ENCODE results near the gene NRP2.
A peak's percentile ranks its signal among the peaks of the same experiment; 100 is the strongest.

NRP2 gene

DNA sequence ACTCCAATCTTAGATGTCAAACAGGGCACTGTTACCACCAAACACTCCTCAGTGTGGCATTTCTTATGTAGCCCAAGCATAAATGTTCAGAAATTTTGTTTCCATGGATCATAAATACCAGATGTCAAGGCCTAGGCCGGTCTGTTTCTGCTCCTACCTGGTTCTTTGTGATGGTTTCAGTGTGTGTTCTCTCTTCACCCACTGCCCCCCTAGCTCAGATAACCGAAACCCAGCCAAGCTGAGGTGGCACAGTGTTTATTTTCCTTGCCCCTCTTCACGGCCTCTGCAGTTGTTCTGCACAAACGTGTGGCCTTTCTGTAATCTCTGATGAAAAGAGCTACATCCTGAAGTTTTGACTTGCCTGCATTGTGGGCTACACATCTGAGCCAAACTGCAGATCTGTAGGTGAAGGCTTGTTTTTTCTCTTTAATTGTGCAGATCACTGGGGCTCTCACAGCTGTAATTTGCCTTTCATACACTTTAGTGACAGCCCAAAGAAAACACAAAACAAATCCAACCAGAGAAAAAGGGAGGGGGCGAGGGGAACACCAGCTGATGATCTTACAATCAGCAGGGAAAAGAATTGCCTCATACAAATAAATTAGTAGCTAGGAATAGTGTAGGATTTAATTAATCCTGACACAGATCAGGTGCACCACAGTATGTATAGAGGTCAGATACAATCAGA lies 99.1 kb downstream of the NRP2 start:
- Histone ChIP-seq H3K9ac (no peak overlapping the region; a peak in 1 of 22 replicates), H3K9me3 (replicated peaks in 1 of 11) (peaks cover 0 to under 1% (median 0%) of the 10 kb centered on the region in 11 experiments; a peak in 2 of 22 replicates), H4K20me1 (no peaks in the 10 kb centered on the region; a peak in 1 of 22 replicates), H3K4me3 (no peak overlapping the region), H3K36me3 (peaks cover 0 to 3% (median 0%) of the 10 kb centered on the region in 11 experiments; a peak in 1 of 22 replicates), H3K27me3 (no peaks in the 10 kb centered on the region), H3K27ac (no peak overlapping the region), H3K4me2 (peak overlapping the region in 10 of 11 experiments; percentile 16 to 73 (median 45); a peak in 18 of 22 replicates), H3K4me1 (peaks cover 9 to 35% (median 25%) of the 10 kb centered on the region in 10 experiments; a peak in 18 of 20 replicates)
- TF ChIP-seq Cebpa-rat (IDR thresholded peaks at IDR 0.05) = no peak

- H3K27me3 ChIP-seq = no peaks in the 10 kb centered on the region
- no peak overlapping the region for H3K27ac ChIP-seq
- peaks cover 9 to 35% (median 25%) of the 10 kb centered on the region in 10 experiments; a peak in 18 of 20 replicates for H3K4me1 ChIP-seq
- H4K20me1 ChIP-seq = no peaks in the 10 kb centered on the region; a peak in 1 of 22 replicates
- peak overlapping the region in 7 of 11 experiments; percentile 36 to 70 (median 55); a peak in 12 of 22 replicates for H3K4me2 ChIP-seq
- H3K36me3 ChIP-seq = no peaks in the 10 kb centered on the region
- H3K4me3 ChIP-seq = no peak overlapping the region
- no peaks in the 10 kb centered on the region; a peak in 1 of 22 replicates for H3K9me3 ChIP-seq (replicated peaks in 1 of 11)
- no peak overlapping the region for H3K9ac ChIP-seq
- TF ChIP-seq Cebpa-rat (IDR thresholded peaks at IDR 0.05) = no peak
Measured at GRCh38 chr2:205782941-205783340, 100.6 kb downstream of the NRP2 start.

- Histone ChIP-seq H3K36me3 (no peaks in the 10 kb centered on the region), H3K9ac (no peak overlapping the region), H3K27me3 (no peaks in the 10 kb centered on the region), H3K4me2 (peak overlapping the region in 8 of 11 experiments; percentile 25 to 70 (median 54); a peak in 14 of 22 replicates), H3K4me1 (peaks cover 9 to 35% (median 25%) of the 10 kb centered on the region in 10 experiments; a peak in 18 of 20 replicates), H3K27ac (no peak overlapping the region), H3K4me3 (no peak overlapping the region), H4K20me1 (no peaks in the 10 kb centered on the region), H3K9me3 (replicated peaks in 1 of 11) (no peaks in the 10 kb centered on the region; a peak in 1 of 22 replicates)
- TF ChIP-seq Cebpa-rat (IDR thresholded peaks at IDR 0.05) = no peak
Measured at GRCh38 chr2:205783872-205784499, 101.7 kb downstream of the NRP2 start.

DNA sequence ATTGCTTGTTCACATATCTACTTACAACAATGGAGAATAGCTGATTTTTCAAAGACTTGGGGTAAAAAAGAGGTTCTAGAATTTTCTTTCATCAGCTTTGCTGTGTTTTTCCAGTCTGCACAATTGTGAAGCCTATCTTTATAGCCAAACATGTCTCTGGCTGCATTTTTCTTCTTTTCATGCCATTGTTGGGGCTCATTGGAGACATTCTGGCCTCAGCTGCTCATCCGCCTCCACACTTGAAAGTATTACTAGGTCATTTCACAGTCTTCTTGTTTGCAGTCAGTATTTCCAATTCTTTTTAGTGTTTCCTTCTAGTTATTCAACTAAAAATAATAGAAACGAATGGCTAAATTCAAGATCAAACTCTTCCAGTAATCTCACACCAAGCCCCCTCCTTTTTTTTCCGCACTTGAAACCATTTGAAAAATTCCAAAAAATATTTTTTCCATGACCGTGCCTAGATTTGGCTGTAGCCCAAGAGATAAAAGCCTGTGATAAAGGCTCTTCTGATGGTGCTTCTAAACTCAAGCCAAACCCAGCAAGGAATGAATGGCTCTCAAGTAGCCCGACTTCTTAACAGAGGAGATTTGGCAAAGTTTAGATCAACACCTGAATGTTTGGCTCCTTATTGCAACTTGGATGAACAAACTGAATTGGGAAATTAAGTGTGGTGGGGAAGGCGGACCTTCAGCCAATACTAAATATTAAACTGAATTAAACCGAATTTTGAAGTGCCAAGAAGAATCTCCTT lies 103.4 kb downstream of the NRP2 start:
- no peak for TF ChIP-seq Cebpa-rat (IDR thresholded peaks at IDR 0.05)
- Histone ChIP-seq H3K9ac (no peak overlapping the region), H3K4me1 (peaks cover 5 to 28% (median 20%) of the 10 kb centered on the region in 10 experiments; a peak in 18 of 20 replicates), H3K36me3 (no peaks in the 10 kb centered on the region), H3K27ac (no peak overlapping the region), H3K4me2 (no peak overlapping the region), H3K4me3 (no peak overlapping the region), H4K20me1 (no peaks in the 10 kb centered on the region), H3K27me3 (no peaks in the 10 kb centered on the region), H3K9me3 (replicated peaks in 1 of 11) (no peaks in the 10 kb centered on the region; a peak in 1 of 22 replicates)

- Histone ChIP-seq H3K27me3 (no peaks in the 10 kb centered on the region), H3K36me3 (no peaks in the 10 kb centered on the region; a peak in 1 of 22 replicates), H3K27ac (no peak overlapping the region), H3K9ac (no peak overlapping the region), H4K20me1 (no peaks in the 10 kb centered on the region), H3K4me2 (no peak overlapping the region), H3K4me1 (peaks cover 0 to 15% (median 8%) of the 10 kb centered on the region in 10 experiments; a peak in 13 of 20 replicates), H3K4me3 (no peak overlapping the region), H3K9me3 (replicated peaks in 1 of 11) (no peaks in the 10 kb centered on the region; a peak in 1 of 22 replicates)
- TF ChIP-seq Cebpa-rat (IDR thresholded peaks at IDR 0.05) = no peak
Measured at GRCh38 chr2:205786976-205787375, 104.7 kb downstream of the NRP2 start.

DNA sequence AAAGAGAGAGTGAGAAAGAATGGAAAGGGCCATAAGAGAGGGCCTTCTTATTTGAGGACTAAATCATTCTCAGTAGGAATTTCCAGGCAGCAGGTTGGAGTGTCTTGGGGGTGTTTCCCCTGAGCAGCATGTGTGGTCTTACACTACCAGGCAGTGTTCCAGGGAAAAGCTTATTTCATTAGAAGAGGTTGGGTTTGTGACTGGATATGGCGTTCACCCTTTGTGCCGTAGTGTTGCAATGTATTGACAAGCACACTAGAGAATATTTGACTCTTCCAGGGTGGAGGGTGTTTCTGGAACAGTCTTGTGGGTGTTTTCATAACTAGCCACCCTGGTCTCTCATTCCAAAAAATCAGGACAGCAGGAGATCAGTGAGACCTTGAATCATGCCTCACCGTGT lies 105.5 kb downstream of the NRP2 start:
- Histone ChIP-seq H3K9ac (no peak overlapping the region), H3K27me3 (no peaks in the 10 kb centered on the region), H3K27ac (no peak overlapping the region), H3K4me3 (no peak overlapping the region), H3K9me3 (replicated peaks in 1 of 11) (no peaks in the 10 kb centered on the region; a peak in 1 of 22 replicates), H3K36me3 (peaks cover 0 to 6% (median 0%) of the 10 kb centered on the region in 11 experiments; a peak in 2 of 22 replicates), H3K4me2 (no peak overlapping the region), H4K20me1 (no peaks in the 10 kb centered on the region), H3K4me1 (peaks cover 0 to 13% (median 7%) of the 10 kb centered on the region in 10 experiments; a peak in 13 of 20 replicates)
- no peak for TF ChIP-seq Cebpa-rat (IDR thresholded peaks at IDR 0.05)

DNA sequence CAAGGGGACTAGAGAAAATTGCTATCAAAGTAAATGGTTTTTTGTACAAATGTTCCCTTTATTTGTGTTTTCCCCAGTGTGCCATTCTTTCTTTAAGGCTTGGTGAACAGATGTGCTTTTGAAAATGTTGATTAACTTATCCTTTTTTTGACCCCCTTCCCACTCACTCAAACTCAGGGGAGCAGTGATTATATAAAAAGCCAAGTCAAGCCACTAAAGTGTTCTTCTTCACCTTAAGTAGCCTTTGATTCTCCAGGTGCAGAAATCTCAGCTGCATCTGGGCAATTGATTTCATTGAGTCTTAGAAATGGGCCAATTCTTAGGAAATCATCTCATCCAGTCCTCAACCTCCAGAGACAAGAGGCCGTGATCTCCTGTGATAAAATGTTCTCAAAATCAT lies 107.6 kb downstream of the NRP2 start:
- H4K20me1 ChIP-seq = no peaks in the 10 kb centered on the region
- no peaks in the 10 kb centered on the region for H3K9me3 ChIP-seq (replicated peaks in 1 of 11)
- no peak overlapping the region for H3K9ac ChIP-seq
- no peak for TF ChIP-seq Cebpa-rat (IDR thresholded peaks at IDR 0.05)
- no peak overlapping the region for H3K4me3 ChIP-seq
- H3K4me2 ChIP-seq = no peak overlapping the region
- H3K36me3 ChIP-seq = peaks cover 0 to 18% (median 0%) of the 10 kb centered on the region in 11 experiments; a peak in 3 of 22 replicates
- no peaks in the 10 kb centered on the region for H3K27me3 ChIP-seq
- no peak overlapping the region for H3K27ac ChIP-seq
- H3K4me1 ChIP-seq = no peaks in the 10 kb centered on the region

- Histone ChIP-seq H3K36me3 (peaks cover 0 to 41% (median 0%) of the 10 kb centered on the region in 11 experiments; a peak in 3 of 22 replicates), H3K4me3 (no peak overlapping the region), H3K27me3 (no peaks in the 10 kb centered on the region), H3K9ac (no peak overlapping the region), H3K4me2 (no peak overlapping the region), H3K4me1 (no peaks in the 10 kb centered on the region), H3K27ac (no peak overlapping the region), H3K9me3 (replicated peaks in 1 of 11) (peaks cover 0 to 9% (median 0%) of the 10 kb centered on the region in 11 experiments; a peak in 6 of 22 replicates), H4K20me1 (no peaks in the 10 kb centered on the region)
- TF ChIP-seq Cebpa-rat (IDR thresholded peaks at IDR 0.05) = no peak
Measured at GRCh38 chr2:205792908-205793307, 110.6 kb downstream of the NRP2 start.

Data from BLaER1 treated with 17β-estradiol and CSF1 and Interleukin-3, amounts not matched to agents 10 nM and 100 nM (cell line).